ENCODE results near the gene ZNF90. TPM values are rescaled to one million over a fixed set of nuclear protein-coding genes. Genes with fewer than 3 reads are reported as not detected.

The ZNF90 gene
- total RNA-seq, 1 experiment from 2014 or later = not detected

DNA sequence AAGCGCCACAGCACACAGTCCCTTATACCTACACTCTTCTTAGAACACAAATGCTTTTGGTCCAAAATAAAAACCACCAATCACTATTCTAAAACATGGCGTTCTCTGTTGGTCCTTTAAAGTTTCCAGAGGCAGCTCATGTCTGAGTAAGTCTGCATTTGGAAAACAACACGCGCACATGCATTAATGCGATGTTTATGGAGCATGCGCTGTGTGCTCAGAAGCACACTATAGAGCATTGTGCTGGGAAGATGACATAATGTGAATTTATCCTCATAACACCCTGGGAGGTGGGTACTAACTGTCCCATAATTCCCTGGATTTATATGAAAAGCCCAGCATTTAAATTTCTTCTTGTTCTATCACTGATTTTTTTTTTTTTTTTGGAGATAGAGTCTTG, 49.2 kb upstream of the ZNF90 start:
- no peaks in the 10 kb centered on the region for H3K79me2 ChIP-seq (ENCODE audit: insufficient read depth, low read length)

More for the DNA sequence above, 49.2 kb upstream of the ZNF90 start:
- Histone ChIP-seq H3K4me2 (ENCODE audit: low read length) (no peak overlapping the region), H3K27me3 (ENCODE audit: insufficient read depth, low read length) (no peaks in the 10 kb centered on the region), H3K9me3 (ENCODE audit: control insufficient read depth in 1 of 2, insufficient read depth in 1 of 2, low read depth in 1 of 2, low read length in 2 of 2) (peaks cover 6 to 14% of the 10 kb centered on the region in 2 experiments; a peak in 2 of 4 replicates), H3K9me2 (ENCODE audit: insufficient read depth) (no peaks in the 10 kb centered on the region), H3K36me3 (ENCODE audit: control insufficient read depth in 1 of 2, insufficient read depth in 2 of 2, low read length in 2 of 2) (no peaks in the 10 kb centered on the region), H3K9ac (ENCODE audit: low read length) (no peak overlapping the region), H3K27ac (ENCODE audit: low read depth, low read length) (no peak overlapping the region), H3K4me3 (replicated peaks in 1 of 2; ENCODE audit: low read depth in 1 of 2, low read length in 2 of 2) (no peak overlapping the region), H2AFZ (ENCODE audit: low read depth, low read length, poor library complexity, severe bottlenecking) (no peak overlapping the region), H3K4me1 (ENCODE audit: control insufficient read depth in 1 of 2, insufficient read depth in 2 of 2, low read length in 2 of 2) (no peaks in the 10 kb centered on the region), H4K20me1 (ENCODE audit: insufficient read depth) (no peaks in the 10 kb centered on the region)
- no peak for TF ChIP-seq POLR2AphosphoS5 (IDR thresholded peaks at IDR 0.05; ENCODE audit: low read depth, low read length)
- TF ChIP-seq CBX3 (IDR thresholded peaks at IDR 0.05; ENCODE audit: low read depth) = no peak
- no peak for TF ChIP-seq ATF3 (IDR thresholded peaks at IDR 0.05)
- no peak for TF ChIP-seq ELF1 (IDR thresholded peaks at IDR 0.05; ENCODE audit: borderline replicate concordance, low read depth)
- no peak for TF ChIP-seq YY1 (IDR thresholded peaks at IDR 0.05; ENCODE audit: extremely low read depth, insufficient replicate concordance, low read depth, low read length)
- TF ChIP-seq EZH2 (IDR thresholded peaks at IDR 0.05) = no peak
- no peak for TF ChIP-seq POLR2A (IDR thresholded peaks at IDR 0.05; ENCODE audit: borderline replicate concordance, extremely low read depth, insufficient read depth, insufficient read length)
- TF ChIP-seq RAD21 (IDR thresholded peaks at IDR 0.05; ENCODE audit: low read depth) = no peak
- no peak for TF ChIP-seq ZFX (IDR thresholded peaks at IDR 0.05)
- no peak for TF ChIP-seq TCF7L2 (IDR thresholded peaks at IDR 0.05; ENCODE audit: borderline replicate concordance, extremely low read depth, insufficient read depth, insufficient read length)
- TF ChIP-seq SRF (IDR thresholded peaks at IDR 0.05; ENCODE audit: low read depth) = no peak
- no peak for TF ChIP-seq SIN3A (IDR thresholded peaks at IDR 0.05; ENCODE audit: low read depth)
- no peak for TF ChIP-seq ZNF274 (IDR thresholded peaks at IDR 0.05; ENCODE audit: low read depth, low read length)
- no peak for TF ChIP-seq SP1 (IDR thresholded peaks at IDR 0.05; ENCODE audit: low read depth)
- no peak for TF ChIP-seq MAX (IDR thresholded peaks at IDR 0.05)
- no peak for TF ChIP-seq ZBTB33 (IDR thresholded peaks at IDR 0.05; ENCODE audit: extremely low read depth, insufficient replicate concordance, low read length)
- ChIA-PET CTCF (no interaction called here), RAD21 (ENCODE audit: low non-redundant PET in 1 of 2, low total read pairs in 2 of 2, uncharacterized antibody in 2 of 2, unreplicated experiment in 2 of 2) (no interaction called here), POLR2A (no interaction called here)
- ATAC-seq (no peak), DNase-seq (ENCODE audit: low read depth, low spot score) (no peak)
- intact Hi-C loops (cut with micrococcal nuclease) = no loop called here
- BruUV-seq (replicated peaks) = no TSS peak

Data from HCT116 (cell line).